Stimulated activated CD8-positive, alpha-beta memory T cell treated with anti-CD3 and anti-CD28 coated beads, Interleukin-12 subunit alpha, Interleukin-12 subunit beta, amount 100 ng/mL, for 1 hour (primary cell): ENCODE data around the gene TAB2.
A peak's percentile ranks its signal among the peaks of the same experiment; 100 is the strongest.
"Not testable (repeated sequence)": the region's sequence is repeated elsewhere in the genome, so short reads cannot be mapped to it uniquely, and the experiment has no call there.

Source experiments
- DNase-seq: peaks from one replicate; pipeline ENCODE4 v3.0.0-alpha.2; 2020; ENCODE audit warnings: low read depth

The TAB2 gene

GRCh38 chr6:149313070-149313469, 4.4 kb upstream of the TAB2 start:
- DNase-seq, result no peak

GRCh38 chr6:149313861-149314260, 3.7 kb upstream of the TAB2 start:
- no peak for DNase-seq

- DNase-seq, result no peak
Observed at GRCh38 chr6:149314325-149314905, 3.1 kb upstream of the TAB2 start.

- DNase-seq, result no peak
Observed at GRCh38 chr6:149316108-149316727, 1.3 kb upstream of the TAB2 start.

GRCh38 chr6:149316740-149317643, 520 bp upstream of the TAB2 start:
- peak; percentile 77 for DNase-seq

- no peak for DNase-seq
Observed at GRCh38 chr6:149318581-149319286, 1.2 kb downstream of the TAB2 start.

- no peak for DNase-seq
Observed at GRCh38 chr6:149319422-149319821, 1.9 kb downstream of the TAB2 start.

GRCh38 chr6:149320016-149320415, 2.5 kb downstream of the TAB2 start:
- not testable (repeated sequence) for DNase-seq

GRCh38 chr6:149320796-149321195, 3.3 kb downstream of the TAB2 start:
- no peak for DNase-seq

- no peak for DNase-seq
Observed at GRCh38 chr6:149323353-149323752, 5.8 kb downstream of the TAB2 start.

- DNase-seq, result no peak
Observed at GRCh38 chr6:149323925-149324324, 6.4 kb downstream of the TAB2 start.

GRCh38 chr6:149324428-149324827, 6.9 kb downstream of the TAB2 start:
- no peak for DNase-seq

GRCh38 chr6:149325648-149326236, 8.2 kb downstream of the TAB2 start:
- no peak for DNase-seq

GRCh38 chr6:149327638-149328037, 10.1 kb downstream of the TAB2 start:
- DNase-seq, result no peak

- DNase-seq, result no peak
Observed at GRCh38 chr6:149328083-149328482, 10.6 kb downstream of the TAB2 start.

- no peak for DNase-seq
Observed at GRCh38 chr6:149329529-149329928, 12.0 kb downstream of the TAB2 start.

GRCh38 chr6:149330133-149330532, 12.6 kb downstream of the TAB2 start:
- no peak for DNase-seq

GRCh38 chr6:149331043-149331807, 13.7 kb downstream of the TAB2 start:
- DNase-seq, result no peak

GRCh38 chr6:149331871-149332270, 14.4 kb downstream of the TAB2 start:
- no peak for DNase-seq

- no peak for DNase-seq
Observed at GRCh38 chr6:149332602-149333265, 15.2 kb downstream of the TAB2 start.

- DNase-seq, result no peak
Observed at GRCh38 chr6:149333266-149333620, 15.7 kb downstream of the TAB2 start.
